GM21786 (cell line): Measurements from ENCODE around the gene KRTAP9-2.
"Not testable (repeated sequence)": the region's sequence is repeated elsewhere in the genome, so short reads cannot be mapped to it uniquely, and the experiment has no call there.

Experiments
- ATAC-seq: cut with Tn5 transposase; IDR thresholded peaks from one replicate; pipeline ENCODE4 v1.9.1; 2021; ENCODE audit not compliant: unreplicated experiment

Gene KRTAP9-2

GRCh38 chr17:41232399-41233105 lies 6.1 kb downstream of the KRTAP9-2 start, which contains the start of gene KRTAP9-3:
Gene KRTAP9-3, plus strand, starts transcription at chr17:41232449. Its CDS starts 53 bp downstream, at chr17:41232502.
- not testable (repeated sequence) for ATAC-seq

DNA sequence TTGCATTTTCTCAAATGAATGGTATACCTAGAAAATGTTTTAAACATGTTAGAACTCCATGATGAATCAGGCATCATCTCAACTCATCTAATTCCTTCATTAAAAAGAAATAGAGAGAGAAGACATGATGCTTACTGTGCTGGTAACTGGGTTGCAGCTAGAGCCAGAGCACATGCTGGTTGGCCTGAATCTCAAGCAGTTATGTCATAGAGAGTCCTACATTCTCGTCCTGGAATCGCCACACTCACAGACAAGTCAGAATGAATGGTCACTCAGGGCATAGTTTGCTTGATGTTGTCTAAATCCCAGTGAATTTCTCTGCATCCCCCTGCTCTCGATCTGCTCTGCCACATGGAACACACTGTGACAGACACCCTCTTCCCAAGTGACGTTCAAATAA lies 10.7 kb downstream of the KRTAP9-2 start:
- ATAC-seq = not testable (repeated sequence)

DNA sequence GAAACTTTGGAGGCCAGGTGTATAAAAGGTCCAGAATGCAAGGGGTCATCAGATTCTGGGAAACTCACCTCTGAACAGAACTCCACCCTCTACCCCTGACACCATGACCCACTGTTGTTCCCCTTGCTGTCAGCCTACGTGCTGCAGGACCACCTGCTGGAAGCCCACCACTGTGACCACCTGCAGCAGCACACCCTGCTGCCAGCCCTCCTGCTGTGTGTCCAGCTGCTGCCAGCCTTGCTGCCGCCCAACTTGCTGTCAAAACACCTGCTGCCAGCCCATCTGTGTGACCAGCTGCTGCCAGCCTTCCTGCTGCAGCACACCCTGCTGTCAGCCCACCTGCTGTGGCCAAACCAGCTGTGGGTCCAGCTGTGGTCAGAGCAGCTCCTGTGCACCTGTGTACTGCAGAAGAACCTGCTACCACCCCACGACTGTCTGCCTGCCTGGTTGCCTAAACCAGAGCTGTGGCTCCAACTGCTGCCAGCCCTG lies 11.5 kb downstream of the KRTAP9-2 start, which contains the start of gene KRTAP9-8:
Gene KRTAP9-8, plus strand, starts transcription at position 51 of the 489 bp plus-strand sequence. Its CDS starts 53 bp downstream, at position 104.
- not testable (repeated sequence) for ATAC-seq

- not testable (repeated sequence) for ATAC-seq
These were observed 20.7 kb downstream of the KRTAP9-2 start for GRCh38 chr17:41246995-41247787.

GRCh38 chr17:41249637-41250240 lies 23.3 kb downstream of the KRTAP9-2 start, which contains the start of gene KRTAP9-4:
Gene KRTAP9-4, plus strand, starts transcription at chr17:41249687. Its CDS starts 34 bp downstream, at chr17:41249721.
- ATAC-seq = not testable (repeated sequence)

- ATAC-seq = no peak
These were observed 24.8 kb downstream of the KRTAP9-2 start for GRCh38 chr17:41251261-41251660.

DNA sequence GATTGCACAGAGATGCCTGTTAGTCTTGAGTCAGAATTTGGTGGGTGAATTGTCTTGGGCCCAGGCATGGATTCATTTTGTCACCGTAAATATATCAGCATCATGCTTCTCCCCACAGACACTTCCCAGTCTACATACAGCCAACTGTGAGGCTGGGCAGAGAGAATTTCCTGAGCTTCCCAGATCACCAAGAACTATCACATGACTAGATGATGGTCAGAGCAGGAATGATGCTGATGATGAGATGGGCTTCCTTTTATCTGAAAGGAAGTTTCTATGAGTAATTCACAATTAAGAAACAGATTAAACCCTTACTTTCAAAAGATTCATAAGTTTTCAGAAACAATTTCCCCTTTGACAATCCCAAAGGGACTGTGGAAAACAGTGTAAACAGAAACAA lies 28.4 kb downstream of the KRTAP9-2 start:
- ATAC-seq = no peak

DNA sequence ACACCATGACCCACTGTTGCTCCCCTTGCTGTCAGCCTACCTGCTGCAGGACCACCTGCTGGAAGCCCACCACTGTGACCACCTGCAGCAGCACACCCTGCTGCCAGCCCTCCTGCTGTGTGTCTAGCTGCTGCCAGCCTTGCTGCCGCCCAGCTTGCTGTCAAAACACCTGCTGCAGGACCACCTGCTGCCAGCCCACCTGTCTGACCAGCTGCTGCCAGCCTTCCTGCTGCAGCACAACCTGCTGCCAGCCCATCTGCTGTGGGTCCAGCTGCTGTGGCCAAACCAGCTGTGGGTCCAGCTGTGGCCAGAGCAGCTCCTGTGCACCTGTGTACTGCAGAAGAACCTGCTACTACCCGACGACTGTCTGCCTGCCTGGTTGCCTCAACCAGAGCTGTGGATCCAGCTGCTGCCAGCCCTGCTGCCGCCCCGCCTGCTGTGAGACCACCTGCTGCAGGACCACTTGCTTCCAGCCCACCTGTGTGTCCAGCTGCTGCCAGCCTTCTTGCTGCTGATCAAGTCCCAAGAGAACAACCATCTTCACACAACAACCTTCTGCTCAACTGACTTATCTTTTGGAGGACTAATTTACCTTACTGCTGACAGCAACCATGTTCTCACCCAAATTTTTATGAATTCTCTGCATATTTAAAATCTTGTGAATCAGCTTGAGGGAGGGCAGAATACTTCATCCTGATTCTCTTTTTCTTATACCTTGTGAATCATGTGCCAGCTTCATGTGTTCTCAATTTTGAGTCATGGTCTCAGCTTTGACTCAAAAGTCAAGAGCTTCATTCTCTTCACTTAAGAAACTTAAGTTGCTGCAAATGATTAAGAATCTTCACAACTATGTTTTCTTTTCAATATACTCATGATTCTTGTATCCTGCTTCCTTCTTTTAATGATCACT lies 29.2 kb downstream of the KRTAP9-2 start, which contains the start of gene KRTAP9-9:
Gene KRTAP9-9, plus strand, starts transcription at position 4 of the 910 bp plus-strand sequence.
- ATAC-seq = not testable (repeated sequence)

DNA sequence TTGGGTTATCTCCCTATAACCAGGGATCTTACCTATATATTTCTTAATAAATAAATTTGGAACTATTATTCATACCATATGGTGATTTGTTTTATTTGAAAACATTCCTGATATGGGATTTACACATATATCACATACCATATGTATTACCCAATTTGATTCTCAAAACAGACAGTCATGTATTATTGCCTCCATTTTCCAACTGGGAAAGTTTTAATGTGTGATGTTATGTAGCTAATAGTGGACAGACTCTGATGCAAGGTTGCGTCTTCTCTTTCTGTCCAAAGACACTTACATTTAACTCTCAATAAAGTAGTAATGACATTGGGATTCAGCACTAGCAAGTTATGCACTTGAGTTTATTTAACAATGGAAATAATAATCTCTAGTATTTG lies 29.8 kb downstream of the KRTAP9-2 start:
- ATAC-seq = no peak

- ATAC-seq = no peak
These were observed 32.0 kb downstream of the KRTAP9-2 start for GRCh38 chr17:41258406-41258805.

DNA sequence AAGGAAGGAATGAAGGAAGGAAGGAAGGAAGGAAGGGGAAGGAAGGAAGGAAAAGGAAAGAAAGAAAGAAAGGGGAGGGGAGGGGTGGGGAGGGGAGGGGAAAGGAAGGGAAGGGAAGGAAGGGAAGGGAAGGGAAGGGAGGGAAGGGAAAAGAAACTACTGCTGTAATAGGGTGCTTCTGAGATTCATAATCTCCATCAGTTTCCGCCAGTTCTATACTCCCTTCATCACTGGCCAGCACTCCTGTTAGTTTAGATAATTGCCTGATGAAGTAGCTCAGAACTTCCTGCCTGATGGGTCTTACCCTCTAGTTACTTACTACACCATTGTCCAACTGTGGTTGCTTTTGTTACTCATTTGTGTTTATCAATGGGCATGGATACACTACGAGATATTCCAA lies 36.8 kb downstream of the KRTAP9-2 start:
- ATAC-seq = no peak

DNA sequence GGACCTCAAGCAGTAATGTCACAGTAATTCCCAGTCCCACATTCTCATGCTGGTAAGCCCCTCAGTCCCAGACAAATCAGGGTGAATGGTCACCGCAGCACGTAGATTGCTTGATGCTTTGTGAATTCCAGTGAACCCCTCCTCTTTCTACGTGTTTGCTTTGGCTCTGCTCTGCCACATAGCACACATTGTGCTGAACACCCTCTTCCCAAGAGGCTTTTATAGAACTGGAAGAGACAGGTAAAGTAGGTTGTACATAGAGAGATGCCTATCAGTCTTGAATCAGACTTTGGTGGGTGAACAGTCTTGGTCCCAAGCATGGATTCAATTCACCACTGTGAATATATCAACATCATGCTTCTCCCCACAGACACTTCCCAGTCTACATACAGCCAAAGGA lies 38.2 kb downstream of the KRTAP9-2 start:
- ATAC-seq = no peak

GRCh38 chr17:41265078-41265477 lies 38.6 kb downstream of the KRTAP9-2 start, which contains the start of gene KRTAP9-6:
Gene KRTAP9-6, plus strand, starts transcription at chr17:41265378. Its CDS starts 0 bp downstream, at chr17:41265378.
- ATAC-seq = no peak

GRCh38 chr17:41267711-41268110 lies 41.3 kb downstream of the KRTAP9-2 start:
- no peak for ATAC-seq

- not testable (repeated sequence) for ATAC-seq
These were observed 44.9 kb downstream of the KRTAP9-2 start for GRCh38 chr17:41271323-41271722.

DNA sequence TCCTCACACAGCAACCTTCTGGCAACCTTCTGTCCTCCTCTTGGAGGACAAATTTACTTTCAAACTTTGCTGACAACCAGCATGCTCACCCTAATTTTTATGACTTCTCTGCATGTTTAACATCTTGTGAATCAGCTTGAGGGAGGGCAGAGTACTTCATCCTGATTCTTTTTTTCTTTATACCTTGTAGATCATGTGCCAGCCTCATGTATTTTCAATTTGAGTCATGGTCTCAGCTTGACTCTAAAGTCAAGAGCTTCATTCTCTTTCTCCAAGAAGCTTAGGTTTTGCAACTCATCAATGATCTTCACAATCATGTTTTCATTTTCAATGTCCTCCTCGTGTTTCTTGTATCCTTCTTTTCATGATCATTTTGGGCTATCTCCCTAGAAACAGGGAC lies 45.4 kb downstream of the KRTAP9-2 start:
- no peak for ATAC-seq

GRCh38 chr17:41275648-41276190 lies 49.3 kb downstream of the KRTAP9-2 start, which contains the start of gene KRTAP9-7:
Gene KRTAP9-7, plus strand, starts transcription at chr17:41275698. Its CDS starts 0 bp downstream, at chr17:41275698.
- not testable (repeated sequence) for ATAC-seq
